Trophoblast cell (in vitro differentiated cells and primary cell): Measurements from ENCODE around the gene IL17REL.

Experiments used
- DNase-seq, 2 donors: peaks; one replicate each; pipeline ENCODE4 v3.0.0-alpha.2; 2016
- H2AFZ ChIP-seq: 2 replicates; pipeline ENCODE4 v1.6.1; 2013; ENCODE audit warnings: low read length, moderate library complexity, mild to moderate bottlenecking; ENCODE audit not compliant: insufficient read depth, poor library complexity
- H2AK5ac ChIP-seq: 2 replicates; pipeline ENCODE4 v1.6.1; 2013; ENCODE audit warnings: mild to moderate bottlenecking, low read length
- H2BK120ac ChIP-seq: 2 replicates; pipeline ENCODE4 v1.6.1; 2013; ENCODE audit warnings: low read length, mild to moderate bottlenecking, moderate library complexity; ENCODE audit not compliant: insufficient read depth, poor library complexity
- H2BK12ac ChIP-seq: 2 replicates; pipeline ENCODE4 v1.6.1; 2013; ENCODE audit warnings: mild to moderate bottlenecking, low read length, moderate library complexity
- H2BK5ac ChIP-seq: 2 replicates; pipeline ENCODE4 v1.6.1; 2013; ENCODE audit warnings: low read length, low read depth, moderate library complexity, mild to moderate bottlenecking; ENCODE audit not compliant: poor library complexity
- H3K14ac ChIP-seq: 2 replicates; pipeline ENCODE4 v1.6.1; 2013; ENCODE audit warnings: mild to moderate bottlenecking, low read length
- H3K18ac ChIP-seq: 2 replicates; pipeline ENCODE4 v1.6.1; 2013; ENCODE audit warnings: mild to moderate bottlenecking, low read length
- H3K23ac ChIP-seq: 2 replicates; pipeline ENCODE4 v1.6.1; 2013; ENCODE audit warnings: low read length
- H3K27ac ChIP-seq: 2 replicates; pipeline ENCODE4 v1.5.1; 2013; ENCODE audit warnings: low read depth, mild to moderate bottlenecking, inconsistent platforms, low read length, moderate library complexity
- H3K27me3 ChIP-seq: 2 replicates; pipeline ENCODE4 v1.6.1; 2013; ENCODE audit warnings: inconsistent platforms, mild to moderate bottlenecking, low read length, moderate library complexity; ENCODE audit not compliant: insufficient read depth
- H3K36me3 ChIP-seq, 2 experiments: 1 replicate in 1 of 2; 2 replicates in 1 of 2; pipeline ENCODE4 v1.6.1; 2013; ENCODE audit warnings: low read length in 2 of 2, mild to moderate bottlenecking in 2 of 2, moderate library complexity in 1 of 2; ENCODE audit not compliant: insufficient read depth in 2 of 2, control insufficient read depth in 1 of 2
- H3K4ac ChIP-seq: 2 replicates; pipeline ENCODE4 v1.6.1; 2013; ENCODE audit warnings: low read depth, mild to moderate bottlenecking, low read length, moderate library complexity
- H3K4me1 ChIP-seq, 2 experiments: 1 replicate in 1 of 2; 2 replicates in 1 of 2; pipeline ENCODE4 v1.6.1; 2013; ENCODE audit warnings: low read length in 2 of 2, mild to moderate bottlenecking in 2 of 2, moderate library complexity in 1 of 2; ENCODE audit not compliant: insufficient read depth in 2 of 2, control insufficient read depth in 1 of 2
- H3K4me2 ChIP-seq: 2 replicates; pipeline ENCODE4 v1.6.1; 2013; ENCODE audit warnings: inconsistent platforms, mild to moderate bottlenecking, low read length, moderate library complexity
- H3K4me3 ChIP-seq: 2 replicates; pipeline ENCODE4 v1.5.1; 2013; ENCODE audit warnings: mild to moderate bottlenecking, low read depth, low read length, inconsistent platforms
- H3K79me1 ChIP-seq: one replicate; pipeline ENCODE4 v1.6.1; 2013; ENCODE audit warnings: low read length
- H3K79me2 ChIP-seq: 2 replicates; pipeline ENCODE4 v1.6.1; 2013; ENCODE audit warnings: low read length, mild to moderate bottlenecking; ENCODE audit not compliant: control insufficient read depth, insufficient read depth, poor library complexity
- H3K9ac ChIP-seq: 2 replicates; pipeline ENCODE4 v1.6.1; 2013; ENCODE audit warnings: mild to moderate bottlenecking, low read length
- H3K9me3 ChIP-seq: 2 replicates; pipeline ENCODE4 v1.6.1; 2013; ENCODE audit warnings: low read depth, mild to moderate bottlenecking, control low read depth, inconsistent platforms, low read length; ENCODE audit not compliant: insufficient read depth
- H4K12ac ChIP-seq: 2 replicates; pipeline ENCODE4 v1.6.1; 2013; ENCODE audit warnings: low read depth, mild to moderate bottlenecking, low read length, moderate library complexity
- H4K8ac ChIP-seq: 2 replicates; pipeline ENCODE4 v1.6.1; 2013; ENCODE audit warnings: low read depth, mild to moderate bottlenecking, low read length, moderate library complexity
- H4K91ac ChIP-seq: one replicate; pipeline ENCODE4 v1.6.1; 2013; ENCODE audit warnings: low read depth, mild to moderate bottlenecking, low read length, moderate library complexity
- WGBS: extraction: QIAGEN DNeasy Blood & Tissue Kit; methylation state at CpG from one replicate; pipeline ENCODE4 v1.1.7; 2013; ENCODE audit warnings: missing lambda C conversion rate; ENCODE audit not compliant: insufficient read length, insufficient coverage; ENCODE audit errors: extremely low coverage; 5-methylcytosine and 5-hydroxymethylcytosine counted together

Gene IL17REL

DNA sequence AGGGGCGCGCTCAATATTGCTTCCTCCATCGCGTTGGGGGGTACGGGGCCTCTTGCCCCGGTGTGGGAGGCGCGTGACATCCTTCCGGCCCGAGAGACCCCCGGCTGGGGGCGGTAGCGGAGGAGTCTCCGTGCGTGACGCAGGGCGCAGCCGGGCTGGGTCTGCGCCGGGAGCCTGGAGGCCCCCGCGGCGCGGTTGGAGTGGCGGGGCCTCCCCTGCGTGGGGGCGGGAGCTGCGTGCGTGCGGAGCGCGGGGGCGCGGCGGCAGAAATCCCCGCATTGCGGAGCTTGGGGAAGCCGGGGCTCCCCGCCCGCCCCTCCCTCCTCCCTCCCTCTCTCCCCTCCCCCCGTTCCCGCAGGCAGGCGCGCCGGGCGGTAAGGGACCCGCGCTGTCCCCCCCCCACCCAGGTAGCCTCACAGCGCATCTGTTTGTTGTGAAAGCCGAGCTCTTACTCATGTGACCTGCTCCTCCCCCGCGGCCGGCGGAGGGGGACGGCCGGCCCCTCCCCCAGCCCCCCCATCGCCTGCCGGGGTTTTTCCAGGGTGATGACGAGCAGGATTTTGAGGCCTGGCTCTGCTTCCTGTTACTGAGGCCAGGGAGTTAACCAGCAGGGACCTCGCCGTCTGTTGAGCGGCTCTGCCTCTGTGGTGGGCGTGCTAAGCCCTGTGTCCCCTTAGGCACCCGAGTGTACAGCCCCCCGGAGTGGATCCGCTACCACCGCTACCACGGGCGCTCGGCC is 50.4 kb downstream of the IL17REL start:
- H3K27ac ChIP-seq, result peak overlapping the region; percentile 92
- peaks cover 39 to 51% of the 10 kb centered on the region in 2 experiments for H3K4me1 ChIP-seq
- no peaks in the 10 kb centered on the region for H3K27me3 ChIP-seq
- H2BK120ac ChIP-seq, result peak overlapping the region; percentile 76
- H3K79me1 ChIP-seq, result peaks cover 43% of the 10 kb centered on the region
- H2BK5ac ChIP-seq, result peak overlapping the region; percentile 77
- peak overlapping the region; percentile 47 for H2AK5ac ChIP-seq
- H2BK12ac ChIP-seq, result peak overlapping the region; percentile 37
- no CpG with 5 or more reads among the region's 70 CpGs for whole genome bisulfite sequencing
- peak overlapping the region; percentile 39 for H4K12ac ChIP-seq
- peak overlapping the region; percentile 97 for H3K4ac ChIP-seq
- peak overlapping the region; percentile 90 for H4K91ac ChIP-seq
- peak overlapping the region; percentile 67 for H4K8ac ChIP-seq
- H2AFZ ChIP-seq, result peak overlapping the region; percentile 43
- H3K14ac ChIP-seq, result peak overlapping the region; percentile 83
- H3K18ac ChIP-seq, result peak overlapping the region; percentile 88
- peaks cover 2% of the 10 kb centered on the region for H3K9me3 ChIP-seq
- H3K79me2 ChIP-seq, result peaks cover 27% of the 10 kb centered on the region
- H3K4me2 ChIP-seq, result peak overlapping the region; percentile 74
- peak; percentile 64 to 69 for DNase-seq
- H3K4me3 ChIP-seq, result peak overlapping the region; percentile 92
- H3K9ac ChIP-seq, result peak overlapping the region; percentile 81
- peaks cover 31 to 32% of the 10 kb centered on the region in 2 experiments for H3K36me3 ChIP-seq
- H3K23ac ChIP-seq, result no peak overlapping the region

DNA sequence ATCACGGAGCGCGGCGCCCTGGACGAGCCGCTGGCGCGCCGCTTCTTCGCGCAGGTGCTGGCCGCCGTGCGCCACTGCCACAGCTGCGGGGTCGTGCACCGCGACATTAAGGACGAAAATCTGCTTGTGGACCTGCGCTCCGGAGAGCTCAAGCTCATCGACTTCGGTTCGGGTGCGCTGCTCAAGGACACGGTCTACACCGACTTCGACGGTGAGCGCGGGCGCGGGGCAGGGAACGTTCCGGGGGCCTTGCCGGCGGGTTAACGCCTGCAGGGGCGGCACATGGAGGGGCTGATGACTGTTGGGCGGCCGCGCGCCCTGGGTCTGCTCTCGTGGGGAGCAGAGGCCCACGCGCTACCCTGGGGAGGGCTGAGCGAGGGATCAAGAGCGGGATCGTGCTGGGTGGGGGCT is 51.0 kb downstream of the IL17REL start:
- Histone ChIP-seq H4K12ac (peak overlapping the region; percentile 39), H4K91ac (peak overlapping the region; percentile 90), H3K14ac (peak overlapping the region; percentile 83), H4K8ac (peak overlapping the region; percentile 37), H2AK5ac (peak overlapping the region; percentile 31), H3K79me1 (peaks cover 41% of the 10 kb centered on the region), H3K4ac (peak overlapping the region; percentile 97), H3K36me3 (peaks cover 31 to 32% of the 10 kb centered on the region in 2 experiments), H3K79me2 (peaks cover 27% of the 10 kb centered on the region), H3K4me2 (peak overlapping the region; percentile 74), H2AFZ (peak overlapping the region; percentile 43), H2BK12ac (peak overlapping the region; percentile 10), H2BK120ac (peak overlapping the region; percentile 76), H3K4me1 (peaks cover 33 to 45% of the 10 kb centered on the region in 2 experiments), H3K18ac (peak overlapping the region; percentile 78), H3K27ac (peak overlapping the region; percentile 92), H3K9ac (peak overlapping the region; percentile 81), H2BK5ac (peak overlapping the region; percentile 77), H3K23ac (no peak overlapping the region), H3K9me3 (peaks cover 2% of the 10 kb centered on the region), H3K4me3 (peak overlapping the region; percentile 92), H3K27me3 (no peaks in the 10 kb centered on the region)
- no CpG with 5 or more reads among the region's 49 CpGs for WGBS
- no peak for DNase-seq

DNA sequence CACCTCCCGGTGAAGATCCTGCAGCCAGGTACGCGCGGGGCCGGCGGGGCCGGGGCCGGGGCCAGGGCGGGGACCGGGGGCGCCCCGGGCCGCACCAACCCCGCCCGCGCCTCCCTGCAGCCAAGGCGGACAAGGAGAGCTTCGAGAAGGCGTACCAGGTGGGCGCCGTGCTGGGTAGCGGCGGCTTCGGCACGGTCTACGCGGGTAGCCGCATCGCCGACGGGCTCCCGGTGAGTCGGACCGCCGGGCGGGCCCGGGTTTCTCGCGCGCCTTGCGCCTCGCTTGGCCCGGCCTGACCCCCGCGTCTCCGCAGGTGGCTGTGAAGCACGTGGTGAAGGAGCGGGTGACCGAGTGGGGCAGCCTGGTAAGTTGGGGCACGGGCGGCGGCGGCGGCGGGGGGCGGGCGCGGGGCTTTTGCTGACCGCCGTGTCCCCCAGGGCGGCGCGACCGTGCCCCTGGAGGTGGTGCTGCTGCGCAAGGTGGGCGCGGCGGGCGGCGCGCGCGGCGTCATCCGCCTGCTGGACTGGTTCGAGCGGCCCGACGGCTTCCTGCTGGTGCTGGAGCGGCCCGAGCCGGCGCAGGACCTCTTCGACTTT is 51.5 kb downstream of the IL17REL start:
- H3K4me3 ChIP-seq, result peak overlapping the region; percentile 92
- H3K18ac ChIP-seq, result peak overlapping the region; percentile 97
- no peak overlapping the region for H4K12ac ChIP-seq
- no peak overlapping the region for H3K23ac ChIP-seq
- H4K8ac ChIP-seq, result peak overlapping the region; percentile 57
- H3K79me1 ChIP-seq, result peaks cover 39% of the 10 kb centered on the region
- no peak overlapping the region for H2AK5ac ChIP-seq
- peak overlapping the region; percentile 92 for H3K27ac ChIP-seq
- H3K14ac ChIP-seq, result peak overlapping the region; percentile 89
- H2BK12ac ChIP-seq, result no peak overlapping the region
- H2BK5ac ChIP-seq, result peak overlapping the region; percentile 84
- peaks cover 27% of the 10 kb centered on the region for H3K79me2 ChIP-seq
- peak overlapping the region; percentile 84 for H2BK120ac ChIP-seq
- H4K91ac ChIP-seq, result peak overlapping the region; percentile 90
- H3K27me3 ChIP-seq, result no peaks in the 10 kb centered on the region
- peak overlapping the region; percentile 90 for H3K9ac ChIP-seq
- WGBS, result no CpG with 5 or more reads among the region's 84 CpGs
- peak overlapping the region; percentile 97 for H3K4ac ChIP-seq
- H3K9me3 ChIP-seq, result peaks cover 2% of the 10 kb centered on the region
- H3K36me3 ChIP-seq, result peaks cover 31 to 32% of the 10 kb centered on the region in 2 experiments
- DNase-seq, result peak; percentile 70 to 79
- H3K4me1 ChIP-seq, result peaks cover 28 to 40% of the 10 kb centered on the region in 2 experiments
- H3K4me2 ChIP-seq, result peak overlapping the region; percentile 74
- H2AFZ ChIP-seq, result no peak overlapping the region

DNA sequence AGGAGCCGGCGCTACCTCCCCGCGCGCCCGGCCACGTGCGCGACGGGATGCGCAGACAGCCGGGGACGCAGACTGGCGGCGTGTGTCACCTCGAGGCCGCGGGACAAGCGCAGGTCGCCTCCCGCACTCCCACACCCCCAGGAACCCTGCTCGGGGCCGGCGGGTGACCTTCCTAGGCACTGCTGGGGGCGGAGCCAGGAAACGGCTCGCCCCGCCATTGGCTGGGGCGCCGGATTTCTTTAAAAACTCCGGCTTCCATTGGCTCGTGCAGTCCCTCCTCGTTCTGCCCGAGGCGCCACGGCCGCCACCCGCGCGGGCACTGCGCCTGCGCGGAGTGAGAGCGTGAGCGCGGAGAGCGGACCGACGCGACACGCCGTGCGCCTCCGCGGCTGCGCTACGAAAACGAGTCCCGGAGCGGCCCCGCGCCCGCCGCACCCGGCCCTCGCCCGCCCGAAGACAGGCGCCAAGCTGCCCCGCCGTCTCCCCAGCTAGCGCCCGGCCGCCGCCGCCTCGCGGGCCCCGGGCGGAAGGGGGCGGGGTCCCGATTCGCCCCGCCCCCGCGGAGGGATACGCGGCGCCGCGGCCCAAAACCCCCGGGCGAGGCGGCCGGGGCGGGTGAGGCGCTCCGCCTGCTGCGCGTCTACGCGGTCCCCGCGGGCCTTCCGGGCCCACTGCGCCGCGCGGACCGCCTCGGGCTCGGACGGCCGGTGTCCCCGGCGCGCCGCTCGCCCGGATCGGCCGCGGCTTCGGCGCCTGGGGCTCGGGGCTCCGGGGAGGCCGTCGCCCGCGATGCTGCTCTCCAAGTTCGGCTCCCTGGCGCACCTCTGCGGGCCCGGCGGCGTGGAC is 52.2 kb downstream of the IL17REL start, which contains the start of gene PIM3:
Gene PIM3, plus strand, starts transcription at position 614 of the 846 bp plus-strand sequence. Its CDS starts 176 bp downstream, at position 790.
- peak within 1 kb of the TSS; percentile 96 for H2BK5ac ChIP-seq
- peak within 1 kb of the TSS; percentile 90 for H3K9ac ChIP-seq
- peak within 1 kb of the TSS; percentile 83 for H2AFZ ChIP-seq
- WGBS, result no CpG with 5 or more reads among the region's 137 CpGs
- peak within 1 kb of the TSS; percentile 96 for H3K14ac ChIP-seq
- H3K79me1 ChIP-seq, result peaks cover 38% of the 10 kb centered on the region
- H4K12ac ChIP-seq, result peak within 1 kb of the TSS; percentile 90
- H3K4me2 ChIP-seq, result peak within 1 kb of the TSS; percentile 74
- H3K36me3 ChIP-seq, result peaks cover 31 to 32% of the 10 kb centered on the region in 2 experiments
- H2AK5ac ChIP-seq, result peak within 1 kb of the TSS; percentile 31
- H2BK12ac ChIP-seq, result peak within 1 kb of the TSS; percentile 16
- peak within 1 kb of the TSS; percentile 92 for H3K27ac ChIP-seq
- H3K9me3 ChIP-seq, result peaks cover 2% of the 10 kb centered on the region
- peaks cover 23 to 33% of the 10 kb centered on the region in 2 experiments for H3K4me1 ChIP-seq
- H4K8ac ChIP-seq, result peak within 1 kb of the TSS; percentile 95
- H3K27me3 ChIP-seq, result no peaks in the 10 kb centered on the region
- peak; percentile 99 to 100 for DNase-seq
- H3K4ac ChIP-seq, result peak within 1 kb of the TSS; percentile 97
- peak within 1 kb of the TSS; percentile 93 for H4K91ac ChIP-seq
- H3K4me3 ChIP-seq, result peak within 1 kb of the TSS; percentile 92
- H3K18ac ChIP-seq, result peak within 1 kb of the TSS; percentile 97
- H3K23ac ChIP-seq, result no peak within 1 kb of the TSS
- peaks cover 25% of the 10 kb centered on the region for H3K79me2 ChIP-seq
- peak within 1 kb of the TSS; percentile 84 for H2BK120ac ChIP-seq
